ENCODE data around the gene HNF4A.
"Not testable (repeated sequence)": the region's sequence is repeated elsewhere in the genome, so short reads cannot be mapped to it uniquely, and the experiment has no call there.

HNF4A gene

DNA sequence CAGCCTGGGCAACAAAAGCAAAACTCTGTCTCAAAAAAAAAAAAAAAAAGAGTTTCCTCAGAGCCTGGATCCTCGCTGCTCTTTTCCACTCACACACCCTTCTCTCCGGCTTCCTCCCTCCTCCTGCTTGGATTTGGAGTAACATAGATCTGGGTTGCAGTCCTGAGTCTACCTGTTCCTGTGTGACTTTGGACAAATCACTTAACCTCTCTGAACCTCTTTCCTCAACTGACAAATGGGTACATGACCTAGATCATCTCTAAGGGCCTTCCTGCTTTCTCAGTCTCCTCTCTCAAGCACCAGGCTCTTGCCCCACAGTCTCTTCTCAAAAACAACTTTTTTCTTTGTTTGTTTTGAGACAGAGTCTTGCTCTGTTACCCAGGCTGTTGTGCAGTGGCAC is 24.3 kb upstream of the HNF4A start:
- no peak overlapping the region for H3K9ac ChIP-seq (ENCODE audit: low read length)
- H3K4me3 ChIP-seq (ENCODE audit: low read length): no peak overlapping the region
- H3K4me1 ChIP-seq (ENCODE audit: control insufficient read depth, insufficient read depth, low read length): no peaks in the 10 kb centered on the region
- no peaks in the 10 kb centered on the region for H3K9me3 ChIP-seq (ENCODE audit: control insufficient read depth, low read length)
- H3K27me3 ChIP-seq (ENCODE audit: control insufficient read depth, insufficient read depth, low read length): peaks cover 11% of the 10 kb centered on the region
- H3K36me3 ChIP-seq (ENCODE audit: control insufficient read depth, insufficient read depth, low read length): no peaks in the 10 kb centered on the region

DNA sequence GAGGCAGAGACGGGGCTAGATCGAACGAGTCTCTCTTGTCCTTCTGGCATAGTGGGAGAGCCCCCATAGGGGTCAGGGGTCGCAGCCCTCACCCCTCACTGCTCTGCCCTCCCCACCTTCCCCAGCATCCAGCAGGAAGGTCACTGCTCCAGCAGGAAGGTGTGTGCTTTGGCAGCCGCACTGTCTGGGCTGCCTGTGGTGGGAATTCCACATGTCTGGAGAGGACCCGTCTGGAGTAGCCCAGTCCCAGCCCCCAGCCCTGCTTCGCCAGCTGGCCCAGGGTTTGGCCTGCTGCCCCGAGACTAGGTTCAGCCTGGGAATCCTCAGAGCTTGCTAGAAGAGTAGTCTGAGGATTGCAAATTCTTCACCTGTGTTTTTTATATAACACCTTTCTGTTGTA is 21.2 kb upstream of the HNF4A start:
- Histone ChIP-seq H3K4me3 (ENCODE audit: low read length) (no peak overlapping the region), H3K9ac (ENCODE audit: low read length) (no peak overlapping the region), H3K27me3 (ENCODE audit: control insufficient read depth, insufficient read depth, low read length) (peaks cover 7% of the 10 kb centered on the region)

GRCh38 chr20:44334709-44335108 is 20.8 kb upstream of the HNF4A start:
- H3K27me3 ChIP-seq (ENCODE audit: control insufficient read depth, insufficient read depth, low read length): peaks cover 7% of the 10 kb centered on the region

More for the DNA sequence above, 21.2 kb upstream of the HNF4A start:
- no peaks in the 10 kb centered on the region for H3K9me3 ChIP-seq (ENCODE audit: control insufficient read depth, low read length)
- H3K36me3 ChIP-seq (ENCODE audit: control insufficient read depth, insufficient read depth, low read length): no peaks in the 10 kb centered on the region
- H3K4me1 ChIP-seq (ENCODE audit: control insufficient read depth, insufficient read depth, low read length): no peaks in the 10 kb centered on the region

DNA sequence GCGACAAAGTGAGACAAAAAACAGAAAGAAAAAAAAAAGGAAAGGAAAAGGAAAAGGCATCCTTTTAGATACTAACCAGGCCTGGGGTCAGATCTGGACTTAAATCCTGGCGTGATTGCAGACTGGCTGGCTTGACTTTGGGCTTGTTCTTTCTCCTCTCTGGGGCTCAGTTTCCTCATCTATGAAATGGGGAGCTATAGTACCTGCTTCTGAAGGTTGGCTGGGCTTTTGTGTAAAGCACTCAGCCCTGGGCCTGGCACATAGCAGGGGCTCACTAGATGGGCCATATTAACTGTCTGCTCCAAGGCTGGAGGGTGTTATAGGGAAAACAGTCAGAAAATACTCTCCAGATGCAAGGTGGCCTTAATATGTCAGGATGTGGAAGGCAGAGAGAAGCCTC is 19.8 kb upstream of the HNF4A start:
- H3K4me1 ChIP-seq (ENCODE audit: control insufficient read depth, insufficient read depth, low read length): no peaks in the 10 kb centered on the region
- no peaks in the 10 kb centered on the region for H3K36me3 ChIP-seq (ENCODE audit: control insufficient read depth, insufficient read depth, low read length)

More at GRCh38 chr20:44334709-44335108, 20.8 kb upstream of the HNF4A start:
- H3K4me3 ChIP-seq (ENCODE audit: low read length): no peak overlapping the region
- H3K4me1 ChIP-seq (ENCODE audit: control insufficient read depth, insufficient read depth, low read length): no peaks in the 10 kb centered on the region
- H3K36me3 ChIP-seq (ENCODE audit: control insufficient read depth, insufficient read depth, low read length): no peaks in the 10 kb centered on the region
- no peaks in the 10 kb centered on the region for H3K9me3 ChIP-seq (ENCODE audit: control insufficient read depth, low read length)
- H3K9ac ChIP-seq (ENCODE audit: low read length): no peak overlapping the region

DNA sequence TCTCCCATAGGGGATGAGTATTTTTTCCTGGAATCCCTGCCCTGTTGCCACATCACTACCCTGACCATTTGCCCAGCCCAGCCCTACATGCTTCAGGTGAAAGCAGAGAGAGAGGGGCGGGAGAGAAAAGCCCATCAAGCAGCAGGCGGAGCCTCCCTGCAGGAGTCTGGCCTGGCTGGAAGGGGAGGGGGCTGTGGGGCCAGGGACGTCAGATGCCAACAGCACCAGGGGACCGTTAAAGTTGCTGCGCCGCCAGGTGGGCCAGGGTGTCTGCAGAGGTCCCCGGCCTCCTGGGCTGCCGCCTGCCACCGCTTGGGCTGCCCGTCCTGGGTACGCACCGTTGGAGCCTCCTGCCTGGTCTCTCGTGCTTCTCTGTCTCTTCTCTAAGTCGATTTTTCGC is 19.4 kb upstream of the HNF4A start:
- no peaks in the 10 kb centered on the region for H3K4me1 ChIP-seq (ENCODE audit: control insufficient read depth, insufficient read depth, low read length)
- H3K27me3 ChIP-seq (ENCODE audit: control insufficient read depth, insufficient read depth, low read length): peaks cover 7% of the 10 kb centered on the region
- no peaks in the 10 kb centered on the region for H3K36me3 ChIP-seq (ENCODE audit: control insufficient read depth, insufficient read depth, low read length)
- H3K9me3 ChIP-seq (ENCODE audit: control insufficient read depth, low read length): no peaks in the 10 kb centered on the region
- H3K4me3 ChIP-seq (ENCODE audit: low read length): no peak overlapping the region
- no peak overlapping the region for H3K9ac ChIP-seq (ENCODE audit: low read length)

More for the DNA sequence above, 19.8 kb upstream of the HNF4A start:
- H3K9ac ChIP-seq (ENCODE audit: low read length): no peak overlapping the region
- peaks cover 7% of the 10 kb centered on the region for H3K27me3 ChIP-seq (ENCODE audit: control insufficient read depth, insufficient read depth, low read length)
- no peak overlapping the region for H3K4me3 ChIP-seq (ENCODE audit: low read length)
- no peaks in the 10 kb centered on the region for H3K9me3 ChIP-seq (ENCODE audit: control insufficient read depth, low read length)

- H3K4me3 ChIP-seq (ENCODE audit: low read length): no peak within 1 kb of the TSS
- no peaks in the 10 kb centered on the region for H3K36me3 ChIP-seq (ENCODE audit: control insufficient read depth, insufficient read depth, low read length)
- H3K27me3 ChIP-seq (ENCODE audit: control insufficient read depth, insufficient read depth, low read length): peaks cover 3% of the 10 kb centered on the region
- H3K9me3 ChIP-seq (ENCODE audit: control insufficient read depth, low read length): no peaks in the 10 kb centered on the region
- no peaks in the 10 kb centered on the region for H3K4me1 ChIP-seq (ENCODE audit: control insufficient read depth, insufficient read depth, low read length)
- no peak within 1 kb of the TSS for H3K9ac ChIP-seq (ENCODE audit: low read length)
Measured at GRCh38 chr20:44336725-44337380, 18.6 kb upstream of the HNF4A start, which contains the start of gene R3HDML. TSS of gene R3HDML (plus strand) at chr20:44337043. CDS start at chr20:44337158, 115 bp downstream.

DNA sequence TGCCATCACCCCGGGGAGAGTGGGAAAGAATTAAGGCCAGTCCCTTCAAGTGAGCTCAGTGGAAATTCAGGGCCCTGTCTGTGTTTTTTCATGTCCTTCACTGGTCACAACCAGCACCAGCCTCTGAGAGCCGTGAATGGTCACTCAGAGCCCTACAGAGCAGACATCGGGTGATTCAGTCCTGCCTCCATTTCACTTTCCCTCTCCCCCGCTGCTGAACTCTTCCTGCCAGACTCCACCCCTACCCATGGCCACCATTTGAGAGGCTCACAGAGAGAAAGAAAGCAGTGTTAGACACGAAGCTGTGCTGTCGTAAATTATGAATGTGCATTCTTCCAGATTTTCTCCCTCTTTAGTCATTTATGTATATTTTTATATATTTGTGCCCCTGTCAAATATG is 13.3 kb upstream of the HNF4A start:
- H3K4me1 ChIP-seq (ENCODE audit: control insufficient read depth, insufficient read depth, low read length): no peaks in the 10 kb centered on the region
- peaks cover 3% of the 10 kb centered on the region for H3K27me3 ChIP-seq (ENCODE audit: control insufficient read depth, insufficient read depth, low read length)
- H3K9me3 ChIP-seq (ENCODE audit: control insufficient read depth, low read length): no peaks in the 10 kb centered on the region
- no peak overlapping the region for H3K4me3 ChIP-seq (ENCODE audit: low read length)
- no peaks in the 10 kb centered on the region for H3K36me3 ChIP-seq (ENCODE audit: control insufficient read depth, insufficient read depth, low read length)
- H3K9ac ChIP-seq (ENCODE audit: low read length): no peak overlapping the region

DNA sequence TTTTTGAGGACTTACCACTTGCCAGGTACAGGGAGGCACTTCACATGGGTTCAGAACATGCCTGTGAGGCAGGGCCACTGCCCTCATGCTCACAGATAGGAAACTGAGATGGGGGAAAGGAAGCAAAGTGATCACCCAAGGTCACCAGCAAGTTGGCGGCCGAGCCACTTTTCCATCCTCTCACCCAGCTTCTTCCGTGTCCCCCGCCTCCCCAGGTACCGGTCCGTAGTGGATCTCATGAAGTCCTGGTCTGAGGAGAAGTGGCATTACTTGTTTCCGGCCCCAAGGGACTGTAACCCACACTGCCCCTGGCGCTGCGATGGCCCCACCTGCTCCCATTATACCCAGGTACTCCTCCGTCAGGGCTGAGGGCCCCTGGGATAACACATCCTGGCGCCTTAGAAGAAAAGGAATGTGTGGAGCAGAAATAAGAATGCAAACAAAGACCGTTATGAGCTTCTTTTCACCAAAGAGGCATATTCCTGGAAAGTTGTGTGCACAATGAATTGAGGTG is 12.3 kb upstream of the HNF4A start:
- Histone ChIP-seq H3K4me1 (ENCODE audit: control insufficient read depth, insufficient read depth, low read length) (no peaks in the 10 kb centered on the region), H3K9ac (ENCODE audit: low read length) (no peak overlapping the region), H3K36me3 (ENCODE audit: control insufficient read depth, insufficient read depth, low read length) (no peaks in the 10 kb centered on the region), H3K4me3 (ENCODE audit: low read length) (no peak overlapping the region), H3K9me3 (ENCODE audit: control insufficient read depth, low read length) (no peaks in the 10 kb centered on the region), H3K27me3 (ENCODE audit: control insufficient read depth, insufficient read depth, low read length) (peaks cover 2% of the 10 kb centered on the region)

DNA sequence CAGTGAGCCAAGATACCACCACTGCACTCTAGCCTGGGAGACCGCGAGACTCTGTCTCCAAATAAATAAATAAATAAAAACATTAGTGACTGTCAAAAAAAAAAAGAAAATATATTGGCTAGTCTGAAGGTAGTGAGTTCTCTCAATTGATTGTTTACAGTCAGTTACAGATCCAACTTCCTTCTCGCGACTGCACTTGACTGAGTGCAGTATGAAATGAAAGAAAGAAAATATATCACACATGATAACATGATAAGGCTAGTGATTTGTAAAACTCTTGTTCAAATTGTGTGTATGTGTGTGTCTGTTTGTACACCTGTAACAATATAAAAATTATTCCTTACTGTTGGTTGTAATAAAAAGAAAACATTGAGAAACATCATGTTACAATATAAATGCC is 10.8 kb upstream of the HNF4A start:
- Histone ChIP-seq H3K4me3 (ENCODE audit: low read length) (no peak overlapping the region), H3K36me3 (ENCODE audit: control insufficient read depth, insufficient read depth, low read length) (no peaks in the 10 kb centered on the region), H3K27me3 (ENCODE audit: control insufficient read depth, insufficient read depth, low read length) (no peaks in the 10 kb centered on the region), H3K9ac (ENCODE audit: low read length) (no peak overlapping the region), H3K9me3 (ENCODE audit: control insufficient read depth, low read length) (no peaks in the 10 kb centered on the region), H3K4me1 (ENCODE audit: control insufficient read depth, insufficient read depth, low read length) (no peaks in the 10 kb centered on the region)

GRCh38 chr20:44345147-44345546 is 10.4 kb upstream of the HNF4A start:
- Histone ChIP-seq H3K36me3 (ENCODE audit: control insufficient read depth, insufficient read depth, low read length) (no peaks in the 10 kb centered on the region), H3K9me3 (ENCODE audit: control insufficient read depth, low read length) (no peaks in the 10 kb centered on the region), H3K4me1 (ENCODE audit: control insufficient read depth, insufficient read depth, low read length) (no peaks in the 10 kb centered on the region), H3K4me3 (ENCODE audit: low read length) (no peak overlapping the region), H3K27me3 (ENCODE audit: control insufficient read depth, insufficient read depth, low read length) (no peaks in the 10 kb centered on the region), H3K9ac (ENCODE audit: low read length) (no peak overlapping the region)

- H3K9me3 ChIP-seq (ENCODE audit: control insufficient read depth, low read length); H3K9ac ChIP-seq (ENCODE audit: low read length); H3K4me1 ChIP-seq (ENCODE audit: control insufficient read depth, insufficient read depth, low read length); H3K36me3 ChIP-seq (ENCODE audit: control insufficient read depth, insufficient read depth, low read length); H3K4me3 ChIP-seq (ENCODE audit: low read length); H3K27me3 ChIP-seq (ENCODE audit: control insufficient read depth, insufficient read depth, low read length): not testable (repeated sequence)
Measured at GRCh38 chr20:44345941-44346340, 9.6 kb upstream of the HNF4A start.

- Histone ChIP-seq H3K4me3 (ENCODE audit: low read length) (no peak overlapping the region), H3K27me3 (ENCODE audit: control insufficient read depth, insufficient read depth, low read length) (no peaks in the 10 kb centered on the region), H3K9me3 (ENCODE audit: control insufficient read depth, low read length) (no peaks in the 10 kb centered on the region), H3K4me1 (ENCODE audit: control insufficient read depth, insufficient read depth, low read length) (peaks cover 5% of the 10 kb centered on the region), H3K9ac (ENCODE audit: low read length) (no peak overlapping the region), H3K36me3 (ENCODE audit: control insufficient read depth, insufficient read depth, low read length) (no peaks in the 10 kb centered on the region)
Measured at GRCh38 chr20:44348168-44348659, 7.3 kb upstream of the HNF4A start.
